ENCODE measurements around the gene RPS16. TPM values are rescaled to one million over a fixed set of nuclear protein-coding genes. Genes with fewer than 3 reads are reported as not detected.

Gene RPS16
- total RNA-seq, 1 donor from 2014 or later: 1,065 TPM

DNA sequence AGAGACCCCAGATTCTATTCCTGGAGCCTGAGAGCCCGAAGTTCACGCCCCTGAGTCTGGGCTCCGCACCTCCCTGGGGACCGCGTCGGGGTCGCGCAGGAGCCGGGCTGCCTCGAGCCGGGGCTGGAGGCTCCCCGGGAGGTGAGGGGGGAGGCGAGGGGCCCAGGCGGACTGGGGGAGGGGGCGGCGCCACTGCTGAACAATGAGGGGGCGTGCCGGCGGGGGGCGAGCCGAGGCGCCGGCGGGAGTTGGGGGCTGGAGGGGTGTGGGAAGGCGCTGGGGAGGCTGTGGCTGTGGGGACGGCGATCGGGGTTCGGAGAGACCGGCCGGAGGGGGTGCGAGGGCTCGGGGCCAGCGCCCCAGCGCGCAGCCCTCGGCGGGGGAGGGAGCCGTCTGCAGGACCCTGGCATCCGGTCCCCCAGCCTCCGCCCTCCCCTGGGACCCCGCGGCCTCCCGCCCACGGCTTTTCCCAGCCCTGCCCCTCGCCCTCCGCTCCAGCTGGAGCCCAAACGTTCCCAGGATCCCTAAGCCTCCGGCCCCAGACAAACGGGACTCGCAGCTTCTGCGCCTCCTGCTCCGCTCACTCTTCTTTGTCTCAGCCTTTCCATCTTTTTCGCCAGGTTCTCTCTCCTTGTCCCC lies 22.4 kb downstream of the RPS16 start:
- H3K9me3 Mint-ChIP-seq (ENCODE audit: low read depth): no peaks in the 10 kb centered on the region
- no peaks in the 10 kb centered on the region for H3K27me3 Mint-ChIP-seq (ENCODE audit: low read depth)
- peak overlapping the region; percentile 96 for H3K27ac Mint-ChIP-seq (ENCODE audit: unreplicated experiment)
- TF ChIP-seq, protein P1, sequence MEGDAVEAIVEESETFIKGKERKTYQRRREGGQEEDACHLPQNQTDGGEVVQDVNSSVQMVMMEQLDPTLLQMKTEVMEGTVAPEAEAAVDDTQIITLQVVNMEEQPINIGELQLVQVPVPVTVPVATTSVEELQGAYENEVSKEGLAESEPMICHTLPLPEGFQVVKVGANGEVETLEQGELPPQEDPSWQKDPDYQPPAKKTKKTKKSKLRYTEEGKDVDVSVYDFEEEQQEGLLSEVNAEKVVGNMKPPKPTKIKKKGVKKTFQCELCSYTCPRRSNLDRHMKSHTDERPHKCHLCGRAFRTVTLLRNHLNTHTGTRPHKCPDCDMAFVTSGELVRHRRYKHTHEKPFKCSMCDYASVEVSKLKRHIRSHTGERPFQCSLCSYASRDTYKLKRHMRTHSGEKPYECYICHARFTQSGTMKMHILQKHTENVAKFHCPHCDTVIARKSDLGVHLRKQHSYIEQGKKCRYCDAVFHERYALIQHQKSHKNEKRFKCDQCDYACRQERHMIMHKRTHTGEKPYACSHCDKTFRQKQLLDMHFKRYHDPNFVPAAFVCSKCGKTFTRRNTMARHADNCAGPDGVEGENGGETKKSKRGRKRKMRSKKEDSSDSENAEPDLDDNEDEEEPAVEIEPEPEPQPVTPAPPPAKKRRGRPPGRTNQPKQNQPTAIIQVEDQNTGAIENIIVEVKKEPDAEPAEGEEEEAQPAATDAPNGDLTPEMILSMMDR (IDR thresholded peaks at IDR 0.05): no peak
- H3K4me3 Mint-ChIP-seq (ENCODE audit: unreplicated experiment): peak overlapping the region; percentile 97
- H3K36me3 Mint-ChIP-seq (ENCODE audit: low read depth): peaks cover 20% of the 10 kb centered on the region
- peaks cover 58% of the 10 kb centered on the region for H3K4me1 Mint-ChIP-seq (ENCODE audit: low read depth)
- no peak for DNase-seq (ENCODE audit: low spot score)

GRCh38 chr19:39412867-39413271 lies 22.9 kb downstream of the RPS16 start:
- Mint-ChIP-seq H3K4me3 (ENCODE audit: unreplicated experiment) (peak overlapping the region; percentile 97), H3K9me3 (ENCODE audit: low read depth) (no peaks in the 10 kb centered on the region), H3K4me1 (ENCODE audit: low read depth) (peaks cover 63% of the 10 kb centered on the region), H3K27ac (ENCODE audit: unreplicated experiment) (peak overlapping the region; percentile 85), H3K27me3 (ENCODE audit: low read depth) (no peaks in the 10 kb centered on the region), H3K36me3 (ENCODE audit: low read depth) (peaks cover 23% of the 10 kb centered on the region)
- TF ChIP-seq, protein P1 (IDR thresholded peaks at IDR 0.05): peak; percentile 96
- no peak for DNase-seq (ENCODE audit: low spot score)

GRCh38 chr19:39412100-39412866 lies 23.5 kb downstream of the RPS16 start, which contains the start of gene PLEKHG2:
Gene PLEKHG2 (plus strand): TSS chr19:39412669. CDS start chr19:39414087, 1,418 bp downstream.
- Mint-ChIP-seq H3K36me3 (ENCODE audit: low read depth) (peaks cover 23% of the 10 kb centered on the region), H3K27ac (ENCODE audit: unreplicated experiment) (peak within 1 kb of the TSS; percentile 96), H3K4me1 (ENCODE audit: low read depth) (peaks cover 62% of the 10 kb centered on the region), H3K27me3 (ENCODE audit: low read depth) (no peaks in the 10 kb centered on the region), H3K9me3 (ENCODE audit: low read depth) (no peaks in the 10 kb centered on the region), H3K4me3 (ENCODE audit: unreplicated experiment) (peak within 1 kb of the TSS; percentile 97)
- TF ChIP-seq, protein P1 (IDR thresholded peaks at IDR 0.05): no peak
- no peak for DNase-seq (ENCODE audit: low spot score)

DNA sequence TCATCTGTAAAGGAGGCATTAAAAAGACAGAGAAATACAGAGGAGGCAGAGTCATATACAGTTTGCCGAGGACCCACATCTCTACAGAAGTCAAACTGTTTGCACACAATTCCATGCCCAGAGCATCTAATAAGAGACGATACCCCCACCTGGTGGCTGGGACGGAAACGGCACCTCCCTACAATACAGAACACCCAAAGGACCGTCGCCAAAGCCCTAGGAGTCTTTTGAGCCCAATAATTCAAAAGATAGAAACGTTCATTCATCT lies 24.0 kb downstream of the RPS16 start:
- H3K4me3 Mint-ChIP-seq (ENCODE audit: unreplicated experiment): peak overlapping the region; percentile 97
- no peaks in the 10 kb centered on the region for H3K9me3 Mint-ChIP-seq (ENCODE audit: low read depth)
- no peaks in the 10 kb centered on the region for H3K27me3 Mint-ChIP-seq (ENCODE audit: low read depth)
- H3K4me1 Mint-ChIP-seq (ENCODE audit: low read depth): peaks cover 61% of the 10 kb centered on the region
- DNase-seq (ENCODE audit: low spot score): no peak
- peak overlapping the region; percentile 93 for H3K27ac Mint-ChIP-seq (ENCODE audit: unreplicated experiment)
- peaks cover 22% of the 10 kb centered on the region for H3K36me3 Mint-ChIP-seq (ENCODE audit: low read depth)
- TF ChIP-seq, protein P1 (IDR thresholded peaks at IDR 0.05): peak; percentile 96

DNA sequence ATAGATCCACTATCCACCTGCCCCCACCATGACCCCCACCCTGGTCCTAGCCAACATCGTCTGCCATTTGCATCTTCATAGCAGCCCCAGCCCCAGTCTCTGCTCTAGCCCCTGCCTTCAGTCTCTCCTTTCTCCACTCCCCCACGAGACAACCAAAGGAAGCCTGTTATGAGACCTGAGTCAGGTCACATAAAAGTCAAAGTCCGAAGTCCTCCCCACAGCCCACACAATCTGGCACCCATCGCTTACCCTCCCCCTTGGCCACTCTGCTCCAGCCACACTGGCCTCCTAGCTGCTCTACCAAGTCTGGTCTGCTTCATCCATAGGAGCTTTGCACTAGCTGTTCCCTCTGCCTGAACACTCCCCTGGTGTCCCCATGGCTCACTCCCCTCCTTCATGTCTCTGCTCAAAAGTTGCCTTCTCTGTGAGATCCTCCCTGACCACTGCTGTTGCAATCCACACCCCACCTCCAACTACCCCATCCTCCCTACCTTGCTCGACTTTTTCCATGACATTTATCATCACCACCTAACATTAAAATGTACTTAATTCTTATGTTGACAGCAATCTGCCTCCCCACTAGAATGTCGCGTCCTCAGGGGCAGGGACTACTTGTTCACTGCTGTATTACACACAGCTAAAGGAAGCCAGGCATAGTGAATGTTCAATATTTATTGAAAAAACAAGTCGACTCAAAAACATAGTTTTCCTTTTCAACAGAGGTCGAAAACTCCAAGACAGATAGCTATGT lies 24.5 kb downstream of the RPS16 start:
- peaks cover 58% of the 10 kb centered on the region for H3K4me1 Mint-ChIP-seq (ENCODE audit: low read depth)
- no peaks in the 10 kb centered on the region for H3K27me3 Mint-ChIP-seq (ENCODE audit: low read depth)
- H3K9me3 Mint-ChIP-seq (ENCODE audit: low read depth): no peaks in the 10 kb centered on the region
- peak overlapping the region; percentile 93 for H3K27ac Mint-ChIP-seq (ENCODE audit: unreplicated experiment)
- TF ChIP-seq, protein P1 (IDR thresholded peaks at IDR 0.05): no peak
- no peak for DNase-seq (ENCODE audit: low spot score)
- peaks cover 22% of the 10 kb centered on the region for H3K36me3 Mint-ChIP-seq (ENCODE audit: low read depth)
- peak overlapping the region; percentile 77 for H3K4me3 Mint-ChIP-seq (ENCODE audit: unreplicated experiment)

All from chondrocyte (in vitro differentiated cells).